ENCODE data around the gene STPG1.

DNA sequence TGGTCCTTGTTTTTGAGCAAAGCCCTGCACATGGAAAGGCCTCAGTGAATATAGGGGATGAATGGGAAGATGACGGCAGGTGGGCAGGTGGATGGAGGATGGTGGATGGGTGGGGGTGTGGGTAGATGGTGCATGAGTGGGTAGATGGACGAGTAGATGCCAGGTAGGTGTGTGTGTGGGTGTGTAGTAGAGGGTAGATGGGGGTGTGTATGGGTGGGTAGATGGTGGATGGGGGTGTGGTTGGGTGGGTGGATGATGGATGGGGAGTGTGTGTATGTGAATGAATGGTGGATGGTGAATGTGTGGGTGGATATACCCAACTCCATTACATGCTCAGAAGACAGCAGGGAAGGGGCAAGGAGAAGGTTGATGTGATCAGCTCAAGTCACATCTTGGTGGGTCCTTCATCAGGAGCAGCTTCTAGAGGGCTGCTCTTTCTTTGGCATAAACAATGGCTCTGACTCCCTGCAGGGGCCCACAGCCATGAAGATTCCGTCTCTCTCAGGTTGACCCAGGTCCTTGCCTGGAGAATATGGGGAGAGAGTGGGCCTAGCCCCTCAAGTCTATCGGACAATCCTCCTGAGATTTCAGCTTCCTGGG is 60.2 kb downstream of the STPG1 start:
- no peak for TF ChIP-seq POLR2A (IDR thresholded peaks at IDR 0.05)
- TF ChIP-seq, protein P1, sequence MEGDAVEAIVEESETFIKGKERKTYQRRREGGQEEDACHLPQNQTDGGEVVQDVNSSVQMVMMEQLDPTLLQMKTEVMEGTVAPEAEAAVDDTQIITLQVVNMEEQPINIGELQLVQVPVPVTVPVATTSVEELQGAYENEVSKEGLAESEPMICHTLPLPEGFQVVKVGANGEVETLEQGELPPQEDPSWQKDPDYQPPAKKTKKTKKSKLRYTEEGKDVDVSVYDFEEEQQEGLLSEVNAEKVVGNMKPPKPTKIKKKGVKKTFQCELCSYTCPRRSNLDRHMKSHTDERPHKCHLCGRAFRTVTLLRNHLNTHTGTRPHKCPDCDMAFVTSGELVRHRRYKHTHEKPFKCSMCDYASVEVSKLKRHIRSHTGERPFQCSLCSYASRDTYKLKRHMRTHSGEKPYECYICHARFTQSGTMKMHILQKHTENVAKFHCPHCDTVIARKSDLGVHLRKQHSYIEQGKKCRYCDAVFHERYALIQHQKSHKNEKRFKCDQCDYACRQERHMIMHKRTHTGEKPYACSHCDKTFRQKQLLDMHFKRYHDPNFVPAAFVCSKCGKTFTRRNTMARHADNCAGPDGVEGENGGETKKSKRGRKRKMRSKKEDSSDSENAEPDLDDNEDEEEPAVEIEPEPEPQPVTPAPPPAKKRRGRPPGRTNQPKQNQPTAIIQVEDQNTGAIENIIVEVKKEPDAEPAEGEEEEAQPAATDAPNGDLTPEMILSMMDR (IDR thresholded peaks at IDR 0.05): no peak

Measured in breast epithelium (tissue), 3 donors.